ENCODE results near the gene EHBP1.

- TF ChIP-seq EP300 (IDR thresholded peaks at IDR 0.05) (no peak), POLR2A (IDR thresholded peaks at IDR 0.05) (no peak)
- TF ChIP-seq, protein P1, sequence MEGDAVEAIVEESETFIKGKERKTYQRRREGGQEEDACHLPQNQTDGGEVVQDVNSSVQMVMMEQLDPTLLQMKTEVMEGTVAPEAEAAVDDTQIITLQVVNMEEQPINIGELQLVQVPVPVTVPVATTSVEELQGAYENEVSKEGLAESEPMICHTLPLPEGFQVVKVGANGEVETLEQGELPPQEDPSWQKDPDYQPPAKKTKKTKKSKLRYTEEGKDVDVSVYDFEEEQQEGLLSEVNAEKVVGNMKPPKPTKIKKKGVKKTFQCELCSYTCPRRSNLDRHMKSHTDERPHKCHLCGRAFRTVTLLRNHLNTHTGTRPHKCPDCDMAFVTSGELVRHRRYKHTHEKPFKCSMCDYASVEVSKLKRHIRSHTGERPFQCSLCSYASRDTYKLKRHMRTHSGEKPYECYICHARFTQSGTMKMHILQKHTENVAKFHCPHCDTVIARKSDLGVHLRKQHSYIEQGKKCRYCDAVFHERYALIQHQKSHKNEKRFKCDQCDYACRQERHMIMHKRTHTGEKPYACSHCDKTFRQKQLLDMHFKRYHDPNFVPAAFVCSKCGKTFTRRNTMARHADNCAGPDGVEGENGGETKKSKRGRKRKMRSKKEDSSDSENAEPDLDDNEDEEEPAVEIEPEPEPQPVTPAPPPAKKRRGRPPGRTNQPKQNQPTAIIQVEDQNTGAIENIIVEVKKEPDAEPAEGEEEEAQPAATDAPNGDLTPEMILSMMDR (IDR thresholded peaks at IDR 0.05): no peak
Measured at GRCh38 chr2:63073994-63074393, 368.5 kb downstream of the EHBP1 start.

All from suprapubic skin (tissue), 3 donors.